Spleen (tissue), 11 donors: ENCODE results near the gene CIZ1. TPM values are rescaled to one million over a fixed set of nuclear protein-coding genes. Genes with fewer than 3 reads are reported as not detected.

Experiments
- DNase-seq: peaks from one replicate; pipeline ENCODE4 v3.0.0-alpha.2; 2020
- H3K27ac ChIP-seq, 8 donors: fragments of 200-600 bp; sonication (generic) in 7 of 8; 1 replicate in 4 of 8; 2 replicates in 4 of 8; pipeline versions ENCODE4 v1.5.0 to v1.8.0; 2016 to 2021; ENCODE audit warnings: inconsistent platforms in 4 of 8, mild to moderate bottlenecking in 4 of 8, moderate library complexity in 1 of 8
- H3K27me3 ChIP-seq, 7 donors: fragments of 200-600 bp; sonication (generic) in 6 of 7; replicated peaks in 1 of 7; 1 replicate in 4 of 7; 2 replicates in 3 of 7; pipeline versions ENCODE4 v1.5.0 to v1.8.0; 2016 to 2021; ENCODE audit warnings: inconsistent platforms in 3 of 7, mild to moderate bottlenecking in 1 of 7
- H3K36me3 ChIP-seq, 6 donors: fragments of 200-600 bp; sonication (generic) in 5 of 6; 1 replicate in 4 of 6; 2 replicates in 2 of 6; pipeline versions ENCODE4 v1.5.0 to v1.8.0; 2016 to 2021; ENCODE audit warnings: inconsistent platforms in 2 of 6
- H3K4me1 ChIP-seq, 6 donors: fragments of 200-600 bp; sonication (generic) in 5 of 6; 1 replicate in 3 of 6; 2 replicates in 3 of 6; pipeline versions ENCODE4 v1.5.0 to v1.8.0; 2016 to 2021; ENCODE audit warnings: inconsistent platforms in 3 of 6
- H3K4me3 ChIP-seq, 8 donors: fragments of 200-600 bp; sonication (generic) in 7 of 8; 1 replicate in 4 of 8; 2 replicates in 4 of 8; pipeline versions ENCODE4 v1.5.0 to v1.8.0; 2016 to 2021; ENCODE audit warnings: inconsistent platforms in 4 of 8, mild to moderate bottlenecking in 4 of 8, moderate library complexity in 2 of 8
- H3K9me3 ChIP-seq, 8 donors: fragments of 200-600 bp; sonication (generic) in 7 of 8; 1 replicate in 4 of 8; 2 replicates in 4 of 8; pipeline versions ENCODE4 v1.5.0 to v1.8.0; 2016 to 2021; ENCODE audit warnings: inconsistent platforms in 4 of 8
- CTCF ChIP-seq, 11 experiments: fragments of 200-600 bp in 7 of 11; fragments of 450-650 bp in 4 of 11; sonication (generic) in 4 of 11; IDR thresholded peaks in 8 of 11; conservative IDR thresholded peaks in 3 of 11; 1 replicate in 7 of 11; 2 replicates in 4 of 11; pipeline versions ENCODE4 v1.4.0 to v1.8.0; 2016 to 2021; ENCODE audit warnings: antibody characterized with exemption in 11 of 11, inconsistent platforms in 4 of 11, mild to moderate bottlenecking in 1 of 11
- POLR2A ChIP-seq, 3 donors: fragments of 450-650 bp; IDR thresholded peaks; one replicate each; pipeline ENCODE4 v1.5.1; 2017; ENCODE audit warnings: antibody characterized with exemption in 3 of 3, mild to moderate bottlenecking in 1 of 3
- POLR2AphosphoS5 ChIP-seq, 3 donors: sonication (generic); formaldehyde crosslinking; IDR thresholded peaks; one replicate each; pipeline ENCODE4 v1.5.1; 2017; ENCODE audit warnings: antibody characterized with exemption in 3 of 3
- WGBS, 5 donors: extraction: QIAGEN DNeasy Blood & Tissue Kit in 3 of 5; methylation state at CpG; one replicate each; pipeline versions ENCODE4 v1.1.5 to v1.1.7; 2013 to 2018; 5-methylcytosine and 5-hydroxymethylcytosine counted together
- intact Hi-C: fragments of 100-400 bp; cut with DNase I; formaldehyde crosslinking; loops from one replicate; pipeline ENCODE4 v1.15.0; 2023; ENCODE audit warnings: low total_unique reads
- polyA plus RNA-seq, 3 donors: library from polyadenylated mRNA; stranded (reverse); fragments of 200-250 nt; gene quantifications; one replicate each; pipeline ENCODE4 v1.2.1, GENCODE V29; 2013
- total RNA-seq, 7 donors: library from RNA; depleted of rRNA in 3 of 7; stranded (reverse); fragments of >200 nt in 3 of 7; fragmentation: NEBNext Ultra II Directional in 4 of 7; extraction: Animal tissue kit (Norgen Biotek cat#: 25700) in 4 of 7; gene quantifications; one replicate each; pipeline versions ENCODE4 v1.1.0 to v1.2.1, GENCODE V29; 2016 to 2021
- donor health status: healthy with polysubstance abuse.
- donor health status: DM: no; HTN: no; CAD: no; lungs with moderate emphysema.
- donor health status: DM: no; HTN: no; CAD: no.
- donor health status: Bipolar disorder and iron deficiency.
- donor health status: healthy.
- donor health status: DM: no; HTN: no; CAD: no.
- donor health status: DM: yes; HTN: yes; CAD: no.

CIZ1 gene
- total and polyA plus RNA-seq, 10 donors = 24.7 to 98.2 (median 77.2) TPM

- intact Hi-C loops = no loop called here
- no peak for DNase-seq
- WGBS, 5 donors = 70 to 92% (median 77%) methylated on average over 14 to 15 of the region's 15 CpGs
- Histone ChIP-seq H3K27me3 (peaks cover 0 to 52% (median 24%) of the 10 kb centered on the region in 7 donors), H3K27ac (no peak overlapping the region), H3K9me3 (no peaks in the 10 kb centered on the region), H3K4me3 (no peak overlapping the region), H3K4me1 (peaks cover 6 to 22% (median 18%) of the 10 kb centered on the region in 6 donors), H3K36me3 (no peaks in the 10 kb centered on the region)
- TF ChIP-seq POLR2A (IDR thresholded peaks at IDR 0.05) (no peak), CTCF (IDR thresholded peaks at IDR 0.05 in 8 of 11, conservative IDR thresholded peaks at IDR 0.05 in 3 of 11) (no peak), POLR2AphosphoS5 (IDR thresholded peaks at IDR 0.05) (no peak)
Measured at GRCh38 chr9:128206916-128207910, 15.8 kb upstream of the CIZ1 start.

- Histone ChIP-seq H3K27ac (no peak overlapping the region), H3K36me3 (no peaks in the 10 kb centered on the region), H3K4me3 (no peak overlapping the region), H3K9me3 (no peaks in the 10 kb centered on the region), H3K4me1 (peaks cover 6 to 22% (median 18%) of the 10 kb centered on the region in 6 donors), H3K27me3 (peaks cover 0 to 45% (median 24%) of the 10 kb centered on the region in 7 donors)
- intact Hi-C loops = no loop called here
- WGBS, 5 donors = 75 to 94% (median 87%) methylated on average over 3 of the region's 3 CpGs
- no peak for DNase-seq
- TF ChIP-seq POLR2A (IDR thresholded peaks at IDR 0.05) (no peak), CTCF (IDR thresholded peaks at IDR 0.05 in 8 of 11, conservative IDR thresholded peaks at IDR 0.05 in 3 of 11) (no peak), POLR2AphosphoS5 (IDR thresholded peaks at IDR 0.05) (no peak)
Measured at GRCh38 chr9:128206484-128206883, 15.1 kb upstream of the CIZ1 start.

GRCh38 chr9:128205296-128205944 is 14.0 kb upstream of the CIZ1 start:
- Histone ChIP-seq H3K4me3 (no peak overlapping the region), H3K27me3 (peaks cover 0 to 45% (median 24%) of the 10 kb centered on the region in 7 donors), H3K4me1 (peaks cover 6 to 22% (median 18%) of the 10 kb centered on the region in 6 donors), H3K36me3 (no peaks in the 10 kb centered on the region), H3K27ac (no peak overlapping the region), H3K9me3 (no peaks in the 10 kb centered on the region)
- no peak for DNase-seq
- intact Hi-C loops = no loop called here
- TF ChIP-seq CTCF (IDR thresholded peaks at IDR 0.05 in 8 of 11, conservative IDR thresholded peaks at IDR 0.05 in 3 of 11) (no peak), POLR2A (IDR thresholded peaks at IDR 0.05) (no peak), POLR2AphosphoS5 (IDR thresholded peaks at IDR 0.05) (no peak)
- WGBS, 5 donors = 80 to 86% (median 81%) methylated on average over 3 to 16 of the region's 16 CpGs

- Histone ChIP-seq H3K27me3 (peaks cover 0 to 45% (median 24%) of the 10 kb centered on the region in 7 donors), H3K9me3 (no peaks in the 10 kb centered on the region), H3K36me3 (no peaks in the 10 kb centered on the region), H3K27ac (no peak overlapping the region), H3K4me3 (no peak overlapping the region), H3K4me1 (peaks cover 6 to 22% (median 18%) of the 10 kb centered on the region in 6 donors)
- no peak for TF ChIP-seq POLR2AphosphoS5 (IDR thresholded peaks at IDR 0.05)
- TF ChIP-seq CTCF (IDR thresholded peaks at IDR 0.05 in 8 of 11, conservative IDR thresholded peaks at IDR 0.05 in 3 of 11) = no peak
- TF ChIP-seq POLR2A (IDR thresholded peaks at IDR 0.05) = no peak
- intact Hi-C loops = no loop called here
- 55 to 96% (median 84%) methylated on average over 4 to 7 of the region's 7 CpGs for WGBS, 5 donors
- DNase-seq = no peak
Measured at GRCh38 chr9:128204858-128205257, 13.5 kb upstream of the CIZ1 start.
